Endothelial cell of umbilical vein (primary cell): ENCODE measurements around the gene GINS3. TPM values are rescaled to one million over a fixed set of nuclear protein-coding genes. Genes with fewer than 3 reads are reported as not detected.
"Not testable (repeated sequence)": the region's sequence is repeated elsewhere in the genome, so short reads cannot be mapped to it uniquely, and the experiment has no call there.

Source experiments
- BruUV-seq: library from RNA; stranded (reverse); fragments of 400-500 nt; replicated peaks from 2 replicates; lab custom pipeline; 2021; lab: Mats Ljungman, UMichigan
- CTCF ChIA-PET: fragments of 300-600, 350-600 bp; sonication (Branson Sonifier 250); formaldehyde crosslinking; loops from one replicate; lab custom pipeline; 2021; ENCODE audit warnings: antibody characterized with exemption, inconsistent platforms; lab: Charles Lee
- POLR2A ChIA-PET: fragments of 300-600, 350-600 bp; sonication (Branson Sonifier 250); formaldehyde crosslinking; loops from one replicate; lab custom pipeline; 2021; ENCODE audit warnings: antibody characterized with exemption, inconsistent platforms; lab: Charles Lee
- DNase-seq: peaks from one replicate; pipeline ENCODE4 v3.0.0-alpha.2; 2011; ENCODE audit warnings: low read depth, low spot score
- FAIRE-seq: peaks from 2 replicates; lab custom pipeline; 2011; peaks lifted over from hg19 to GRCh38; lab: Jason Lieb, UNC
- H2AFZ ChIP-seq: 2 replicates; pipeline ENCODE4 v1.6.0; 2012; ENCODE audit warnings: low read depth, low read length, control low read depth, inconsistent platforms
- H3K27ac ChIP-seq: 2 replicates; pipeline ENCODE4 v1.5.1; 2011; ENCODE audit warnings: low read depth, mild to moderate bottlenecking, control low read depth, low read length, moderate library complexity; ENCODE audit not compliant: insufficient read depth
- H3K27me3 ChIP-seq, 2 experiments: 2 replicates each; pipeline versions ENCODE4 v1.6.0 to v1.6.1; 2011; ENCODE audit warnings: low read length in 2 of 2, mixed read lengths in 1 of 2; ENCODE audit not compliant: control insufficient read depth in 2 of 2, insufficient read depth in 2 of 2
- H3K36me3 ChIP-seq, 2 experiments: 2 replicates in 1 of 2; 3 replicates in 1 of 2; pipeline ENCODE4 v1.5.1; 2011; ENCODE audit warnings: low read length in 2 of 2, mild to moderate bottlenecking in 1 of 2, moderate library complexity in 1 of 2; ENCODE audit not compliant: control insufficient read depth in 2 of 2, insufficient read depth in 2 of 2; ENCODE audit errors: extremely low read depth in 1 of 2
- H3K4me1 ChIP-seq: 3 replicates; pipeline ENCODE4 v1.5.1; 2011; ENCODE audit warnings: mild to moderate bottlenecking, low read length; ENCODE audit not compliant: control insufficient read depth, insufficient read depth; ENCODE audit errors: extremely low read depth
- H3K4me2 ChIP-seq: 2 replicates; pipeline ENCODE4 v1.6.1; 2011; ENCODE audit warnings: low read length, control low read depth, mixed read lengths; ENCODE audit not compliant: insufficient read depth
- H3K4me3 ChIP-seq, 3 experiments: fragments of 200-600 bp in 1 of 3; sonication (generic), shearing (Covaris generic) in 1 of 3; replicated peaks in 1 of 3; 2 replicates each; pipeline ENCODE4 v1.5.1; 2011 to 2016; ENCODE audit warnings: control low read depth in 3 of 3, low read length in 3 of 3, mild to moderate bottlenecking in 2 of 3, inconsistent platforms in 1 of 3, low read depth in 1 of 3, moderate library complexity in 1 of 3; ENCODE audit not compliant: insufficient read depth in 1 of 3
- H3K79me2 ChIP-seq: 2 replicates; pipeline ENCODE4 v1.6.0; 2012; ENCODE audit warnings: low read length, inconsistent platforms; ENCODE audit not compliant: control insufficient read depth, insufficient read depth
- H3K9ac ChIP-seq: replicated peaks from 2 replicates; pipeline ENCODE3; 2011; ENCODE audit warnings: low read length, control low read depth; ENCODE audit not compliant: insufficient read depth; ENCODE audit errors: extremely low read depth
- H3K9me1 ChIP-seq: replicated peaks from 3 replicates; pipeline ENCODE4 v1.6.0; 2011; ENCODE audit warnings: mild to moderate bottlenecking, low read length; ENCODE audit not compliant: control insufficient read depth, insufficient read depth; ENCODE audit errors: extremely low read depth
- H3K9me3 ChIP-seq: replicated peaks from 2 replicates; pipeline ENCODE4 v1.5.1; 2012; ENCODE audit warnings: low read length, inconsistent platforms; ENCODE audit not compliant: control insufficient read depth, insufficient read depth
- H4K20me1 ChIP-seq: replicated peaks from 2 replicates; pipeline ENCODE3; 2011; ENCODE audit warnings: mild to moderate bottlenecking, low read length; ENCODE audit not compliant: control insufficient read depth, insufficient read depth; ENCODE audit errors: extremely low read depth
- CTCF ChIP-seq, 2 donors: IDR thresholded peaks; 1 replicate in 1 of 2; 2 replicates in 1 of 2; pipeline ENCODE4 v1.5.1; 2011; ENCODE audit warnings: low read length in 2 of 2, mild to moderate bottlenecking in 2 of 2, moderate library complexity in 2 of 2, control low read depth in 1 of 2, inconsistent platforms in 1 of 2, low read depth in 1 of 2; ENCODE audit not compliant: insufficient read depth in 1 of 2; ENCODE audit errors: extremely low read depth in 1 of 2
- EZH2 ChIP-seq: IDR thresholded peaks from 2 replicates; pipeline ENCODE4 v1.6.1; 2012; ENCODE audit warnings: borderline replicate concordance, low read depth, mild to moderate bottlenecking, moderate library complexity, low read length, inconsistent platforms; ENCODE audit not compliant: severe bottlenecking
- FOS ChIP-seq: IDR thresholded peaks from 2 replicates; pipeline ENCODE4 v1.6.1; 2011; ENCODE audit warnings: mild to moderate bottlenecking, low read length, moderate library complexity, borderline replicate concordance; ENCODE audit not compliant: insufficient read depth
- GATA2 ChIP-seq: IDR thresholded peaks from 2 replicates; pipeline ENCODE4 v1.7.0; 2011; ENCODE audit warnings: low read depth, mild to moderate bottlenecking, moderate library complexity, mixed read lengths, low read length; ENCODE audit not compliant: insufficient read length, insufficient read depth
- JUN ChIP-seq: IDR thresholded peaks from 2 replicates; pipeline ENCODE4 v1.6.1; 2011; ENCODE audit warnings: borderline replicate concordance, low read depth; ENCODE audit not compliant: insufficient read length, insufficient read depth
- MAX ChIP-seq: IDR thresholded peaks from 2 replicates; pipeline ENCODE4 v1.6.1; 2011; ENCODE audit not compliant: insufficient read depth, insufficient read length
- MYC ChIP-seq: IDR thresholded peaks from one replicate; pipeline ENCODE4 v1.6.1; 2011; ENCODE audit warnings: mild to moderate bottlenecking, low read depth, low read length
- POLR2A ChIP-seq: IDR thresholded peaks from 2 replicates; pipeline ENCODE4 v1.6.1; 2012; ENCODE audit warnings: low read depth, mild to moderate bottlenecking, control low read depth, low read length
- POLR2AphosphoS5 ChIP-seq: IDR thresholded peaks from 2 replicates; pipeline ENCODE4 v1.6.1; 2012; ENCODE audit warnings: low read depth, mild to moderate bottlenecking, control low read depth, low read length, moderate library complexity; ENCODE audit not compliant: insufficient read depth
- dilution Hi-C: fragments of 300-500 bp; cut with MboI; formaldehyde crosslinking; loops from one replicate; pipeline ENCODE4 v1.15.0; 2019; ENCODE audit warnings: low sequenced_read_pairs; ENCODE audit not compliant: extremely low pct_ligation_motif_present
- intact Hi-C: fragments of 100-400 bp; cut with micrococcal nuclease; formaldehyde crosslinking; loops from one replicate; pipeline ENCODE4 v1.10.0; 2022
- polyA plus RNA-seq, 4 experiments: library from polyadenylated mRNA; depleted of rRNA in 3 of 4; stranded (reverse) in 3 of 4; unstranded in 1 of 4; fragments of >200 nt; gene quantifications; 2 replicates each; pipeline versions ENCODE4 v1.2.1 to v1.2.3, GENCODE V29; 2011 to 2012; ENCODE audit warnings: missing spikeins in 1 of 4
- total RNA-seq: library from RNA; stranded (reverse); gene quantifications from 2 replicates; pipeline ENCODE4 v1.2.3, GENCODE V29; 2021

The GINS3 gene
- total and polyA plus RNA-seq, 2 donors (not counting 3 experiments of a cell fraction or from before 2014, with no cell fraction given): 17.2 to 24.1 TPM

- no TSS peak for BruUV-seq
These were observed 22.7 kb downstream of the GINS3 start for GRCh38 chr16:58415003-58415402.

GRCh38 chr16:58415961-58416360, 23.7 kb downstream of the GINS3 start:
- H4K20me1 ChIP-seq, BruUV-seq, H2AFZ ChIP-seq, H3K27ac ChIP-seq, H3K4me1 ChIP-seq, H3K9me3 ChIP-seq, H3K27me3 ChIP-seq, dilution Hi-C loops, H3K36me3 ChIP-seq, H3K9ac ChIP-seq, H3K79me2 ChIP-seq, H3K9me1 ChIP-seq, H3K4me2 ChIP-seq, DNase-seq, H3K4me3 ChIP-seq, FAIRE-seq: not testable (repeated sequence)
- CTCF ChIA-PET: interaction anchor here (1.8 kb wide), 1 partner anchor 79 kb away, joined by 5 read pairs; no protein-coding TSS in a partner anchor
- intact Hi-C loops: loop anchor here (5.0 kb wide), 1 partner anchor 41 kb away; no protein-coding TSS in a partner anchor
- POLR2A ChIA-PET: interaction anchor here (0.6 kb wide), 1 partner anchor 47 kb away, joined by 4 read pairs; no protein-coding TSS in a partner anchor

More at GRCh38 chr16:58415003-58415402, 22.7 kb downstream of the GINS3 start:
- no peaks in the 10 kb centered on the region for H3K9me3 ChIP-seq
- no peaks in the 10 kb centered on the region for H3K36me3 ChIP-seq
- H3K79me2 ChIP-seq: no peaks in the 10 kb centered on the region
- ChIA-PET POLR2A (no interaction called here), CTCF (interaction anchor here (1.8 kb wide), 1 partner anchor 78 kb away, joined by 5 read pairs; no protein-coding TSS in a partner anchor)
- DNase-seq (peak; percentile 80), FAIRE-seq (peak; percentile 71)
- no peak overlapping the region for H3K9ac ChIP-seq
- H3K4me1 ChIP-seq: peaks cover 6% of the 10 kb centered on the region
- H3K4me3 ChIP-seq: no peak overlapping the region
- intact Hi-C loops (loop anchor here (5.0 kb wide), 1 partner anchor 42 kb away; no protein-coding TSS in a partner anchor), dilution Hi-C loops (no loop called here)
- no peaks in the 10 kb centered on the region for H3K27me3 ChIP-seq
- no peak overlapping the region for H2AFZ ChIP-seq
- no peak for TF ChIP-seq MYC
- TF ChIP-seq GATA2: no peak
- no peak for TF ChIP-seq POLR2AphosphoS5
- TF ChIP-seq MAX: no peak
- TF ChIP-seq EZH2: no peak
- no peak for TF ChIP-seq POLR2A
- TF ChIP-seq FOS: no peak
- TF ChIP-seq JUN: no peak
- TF ChIP-seq CTCF (IDR thresholded peaks at IDR 0.05; ENCODE audit: extremely low read depth in 1 of 2, insufficient read depth in 1 of 2, low read depth in 1 of 2, low read length in 2 of 2): no peak
- no peaks in the 10 kb centered on the region for H4K20me1 ChIP-seq
- no peaks in the 10 kb centered on the region for H3K9me1 ChIP-seq
- H3K27ac ChIP-seq: no peak overlapping the region
- H3K4me2 ChIP-seq: no peak overlapping the region
